ENCODE data around the gene JMJD4.

Gene JMJD4

GRCh38 chr1:227753999-227754711 lies 19.1 kb upstream of the JMJD4 start:
- no peak for DNase-seq (ENCODE audit: low read depth in 1 of 2, low spot score in 1 of 2)

DNA sequence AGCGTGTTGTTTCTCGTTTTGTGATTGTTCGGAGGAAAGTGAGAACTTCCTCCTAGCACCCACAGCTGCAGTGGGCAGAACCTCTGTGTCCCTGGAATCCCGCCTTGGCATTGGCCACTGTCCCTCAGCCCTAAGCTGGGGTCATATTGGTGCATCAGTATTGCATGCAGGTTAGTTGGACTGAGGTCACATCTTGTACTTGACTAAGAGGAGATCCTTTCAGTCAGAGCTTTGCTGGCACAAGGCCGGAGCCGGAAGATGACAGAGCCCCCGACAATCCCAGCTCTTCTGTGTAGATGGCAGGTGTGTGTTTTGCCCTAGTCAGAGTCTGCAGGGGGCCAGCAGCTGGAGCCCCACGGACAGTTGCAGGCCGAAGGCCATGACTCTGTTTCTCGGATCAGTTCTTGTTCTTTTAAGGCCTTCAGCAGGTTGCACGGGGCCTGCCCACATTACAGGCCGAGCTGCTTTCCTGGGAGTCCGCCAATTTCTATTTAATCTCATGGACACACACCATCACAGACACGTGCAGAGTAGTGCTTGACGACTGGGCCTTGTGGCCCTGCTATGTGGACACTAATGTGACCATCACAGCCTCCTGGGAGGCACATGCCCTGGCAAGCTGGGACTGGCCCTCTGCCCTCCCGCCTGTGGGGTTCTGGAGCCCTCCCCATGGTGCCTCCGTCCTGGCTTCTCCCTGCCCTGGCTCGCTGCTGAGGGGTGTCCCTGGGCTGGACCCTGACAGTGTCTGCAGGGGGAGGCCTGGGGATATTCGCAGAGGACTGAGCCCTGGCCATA lies 15.0 kb upstream of the JMJD4 start:
- DNase-seq (ENCODE audit: low read depth in 1 of 2, low spot score in 1 of 2), result no peak

GRCh38 chr1:227749225-227749624 lies 14.1 kb upstream of the JMJD4 start:
- DNase-seq (ENCODE audit: low read depth in 1 of 2, low spot score in 1 of 2), result no peak

DNA sequence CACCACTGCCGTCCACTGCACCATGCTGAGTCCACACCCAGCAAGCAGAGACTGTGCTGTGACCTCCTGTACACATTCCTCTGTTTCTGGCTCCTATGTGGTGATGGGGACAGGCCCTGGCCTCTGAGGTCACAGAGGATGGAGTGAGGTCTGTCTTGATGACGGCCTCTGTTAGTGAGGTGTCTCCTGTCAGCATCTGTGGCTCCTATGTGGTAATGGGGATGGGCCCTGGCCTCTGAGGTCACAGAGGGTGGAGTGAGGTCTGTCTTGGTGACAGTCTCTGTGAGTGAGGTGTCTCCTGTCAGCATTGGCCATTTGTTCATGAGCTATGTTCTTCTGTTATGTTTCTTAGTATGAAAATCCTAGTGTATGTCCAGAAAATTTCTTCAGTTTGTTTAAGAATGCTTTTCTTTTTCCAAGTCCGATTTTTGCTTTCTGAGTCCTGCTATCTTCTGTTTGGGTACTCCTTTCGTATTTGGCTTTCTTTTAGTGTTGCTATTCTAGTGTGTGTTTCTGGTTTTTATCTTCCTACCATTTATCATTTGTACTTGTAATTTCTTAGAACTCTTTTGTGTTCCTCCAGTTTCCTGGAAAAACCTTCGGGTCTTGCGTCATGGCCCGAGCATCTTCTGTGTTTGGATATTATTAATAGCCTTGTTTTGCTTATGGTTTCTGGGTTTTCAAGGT lies 13.5 kb upstream of the JMJD4 start:
- no peak for DNase-seq (ENCODE audit: low read depth in 1 of 2, low spot score in 1 of 2)

DNA sequence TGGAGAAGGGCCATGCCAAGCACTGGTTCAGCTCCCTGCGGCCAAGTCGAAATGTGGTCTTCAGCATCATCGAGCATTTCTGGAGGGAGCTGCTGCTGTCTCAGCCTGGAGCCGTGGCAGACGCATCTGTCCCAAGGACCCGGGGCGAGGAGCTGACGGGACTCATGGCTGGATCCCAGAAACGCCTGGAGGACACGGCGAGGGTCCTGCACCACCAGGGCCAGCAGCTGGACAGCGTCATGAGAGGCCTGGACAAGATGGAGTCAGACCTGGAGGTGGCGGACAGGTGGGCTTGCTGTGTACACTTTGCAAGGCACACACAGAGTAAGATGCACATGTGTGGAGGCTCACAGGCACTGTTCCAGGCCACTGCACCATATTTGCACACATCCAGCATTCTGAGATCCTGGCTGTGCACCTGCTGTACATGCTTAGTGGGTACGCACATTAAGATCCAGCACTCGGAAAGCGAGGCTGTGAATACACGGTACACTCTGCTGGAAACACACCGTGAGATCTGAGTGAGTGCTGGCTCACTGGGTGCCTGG lies 12.9 kb upstream of the JMJD4 start:
- DNase-seq (ENCODE audit: low read depth in 1 of 2, low spot score in 1 of 2), result no peak

GRCh38 chr1:227747382-227747781 lies 12.3 kb upstream of the JMJD4 start:
- no peak for DNase-seq (ENCODE audit: low read depth in 1 of 2, low spot score in 1 of 2)

DNA sequence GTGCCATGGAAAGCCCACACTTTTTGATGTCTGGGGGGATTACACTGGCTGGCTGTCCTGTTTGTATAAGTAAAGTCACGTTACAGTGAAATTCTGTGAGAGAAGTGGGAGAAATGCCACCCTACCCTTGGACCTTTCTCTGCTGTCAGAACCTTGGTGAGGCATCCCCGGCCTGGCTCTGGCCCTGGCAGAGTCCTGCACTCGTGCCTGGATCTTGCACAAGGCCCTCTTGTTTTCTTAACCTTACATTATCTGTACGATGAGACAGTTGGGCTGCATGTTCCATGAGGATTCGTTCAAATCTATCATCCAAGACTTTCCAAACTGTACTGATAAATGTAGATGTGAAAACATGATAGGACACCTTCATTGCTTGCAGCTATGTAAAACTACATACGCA lies 11.6 kb upstream of the JMJD4 start:
- DNase-seq (ENCODE audit: low read depth in 1 of 2, low spot score in 1 of 2), result no peak

GRCh38 chr1:227745568-227746265 lies 10.6 kb upstream of the JMJD4 start:
- no peak for DNase-seq (ENCODE audit: low read depth in 1 of 2, low spot score in 1 of 2)

GRCh38 chr1:227744668-227745067 lies 9.6 kb upstream of the JMJD4 start:
- no peak for DNase-seq (ENCODE audit: low read depth in 1 of 2, low spot score in 1 of 2)

GRCh38 chr1:227742738-227743715 lies 7.9 kb upstream of the JMJD4 start:
- no peak for DNase-seq (ENCODE audit: low read depth in 1 of 2, low spot score in 1 of 2)

DNA sequence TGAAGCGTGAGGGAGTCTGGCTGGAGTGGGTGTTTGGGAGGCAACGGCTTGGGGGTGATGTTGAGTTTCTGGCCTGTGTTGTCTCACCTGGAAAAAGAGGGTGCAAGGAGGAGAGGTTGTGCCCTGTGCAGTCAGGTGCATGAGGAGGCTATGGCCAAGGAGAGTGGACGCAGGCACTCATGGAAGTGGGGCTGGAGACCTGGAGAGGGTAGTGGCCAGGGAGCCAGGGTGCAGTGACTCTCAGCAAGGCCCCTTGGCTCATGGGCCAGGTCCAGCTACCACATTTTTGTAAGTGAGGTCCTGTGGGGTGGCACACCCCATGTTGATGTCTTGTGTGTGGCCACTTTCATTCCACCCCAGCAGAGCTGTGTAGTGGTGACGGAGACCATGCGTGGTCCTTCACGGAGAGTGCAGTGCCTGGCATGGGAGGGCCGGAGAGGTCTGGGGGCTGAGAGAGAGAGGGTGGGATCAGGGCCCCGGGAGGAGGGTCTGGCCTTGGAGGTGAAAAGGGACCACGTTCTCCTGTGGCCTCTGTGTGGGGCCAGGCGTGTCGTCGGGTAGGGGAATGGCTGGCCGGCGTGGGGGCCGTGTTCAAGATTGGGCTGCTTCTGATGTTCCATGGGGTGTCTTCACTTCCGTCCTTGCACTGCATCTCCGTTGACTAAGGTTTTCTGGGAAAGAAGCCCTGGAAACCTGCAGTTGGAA lies 6.2 kb upstream of the JMJD4 start:
- no peak for DNase-seq (ENCODE audit: low read depth in 1 of 2, low spot score in 1 of 2)

DNA sequence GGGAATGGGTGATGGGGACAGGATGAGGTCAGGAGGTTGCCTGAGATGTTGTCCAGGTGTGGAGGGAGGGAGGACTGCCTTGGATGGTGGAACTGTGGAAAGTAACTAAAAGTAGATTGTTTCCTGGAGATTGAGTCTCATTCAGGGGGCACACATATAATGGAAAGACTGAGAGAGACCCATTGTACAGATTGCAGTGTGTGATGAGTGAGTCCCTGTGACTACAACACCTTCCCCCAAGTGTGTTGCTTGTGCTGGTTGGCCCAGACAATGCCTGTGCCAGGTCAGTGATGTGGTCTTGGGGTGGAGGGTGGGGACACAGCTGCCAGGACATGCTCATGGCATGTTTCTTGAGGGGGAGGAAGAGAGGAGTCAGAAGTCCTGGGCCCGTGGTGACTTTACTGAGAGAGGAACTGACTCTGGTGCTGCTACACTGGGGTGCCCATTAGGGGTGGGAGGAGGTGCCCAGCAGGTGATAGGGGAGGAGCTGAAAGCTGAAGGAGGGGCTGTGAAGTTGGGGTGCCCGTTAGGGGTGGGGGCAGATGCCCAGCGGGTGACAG lies 5.4 kb upstream of the JMJD4 start:
- DNase-seq (ENCODE audit: low read depth in 1 of 2, low spot score in 1 of 2), result no peak

- DNase-seq (ENCODE audit: low read depth in 1 of 2, low spot score in 1 of 2), result no peak
These were observed 4.5 kb upstream of the JMJD4 start for GRCh38 chr1:227739636-227740035.

GRCh38 chr1:227738820-227739219 lies 3.7 kb upstream of the JMJD4 start:
- DNase-seq (ENCODE audit: low read depth in 1 of 2, low spot score in 1 of 2), result no peak

DNA sequence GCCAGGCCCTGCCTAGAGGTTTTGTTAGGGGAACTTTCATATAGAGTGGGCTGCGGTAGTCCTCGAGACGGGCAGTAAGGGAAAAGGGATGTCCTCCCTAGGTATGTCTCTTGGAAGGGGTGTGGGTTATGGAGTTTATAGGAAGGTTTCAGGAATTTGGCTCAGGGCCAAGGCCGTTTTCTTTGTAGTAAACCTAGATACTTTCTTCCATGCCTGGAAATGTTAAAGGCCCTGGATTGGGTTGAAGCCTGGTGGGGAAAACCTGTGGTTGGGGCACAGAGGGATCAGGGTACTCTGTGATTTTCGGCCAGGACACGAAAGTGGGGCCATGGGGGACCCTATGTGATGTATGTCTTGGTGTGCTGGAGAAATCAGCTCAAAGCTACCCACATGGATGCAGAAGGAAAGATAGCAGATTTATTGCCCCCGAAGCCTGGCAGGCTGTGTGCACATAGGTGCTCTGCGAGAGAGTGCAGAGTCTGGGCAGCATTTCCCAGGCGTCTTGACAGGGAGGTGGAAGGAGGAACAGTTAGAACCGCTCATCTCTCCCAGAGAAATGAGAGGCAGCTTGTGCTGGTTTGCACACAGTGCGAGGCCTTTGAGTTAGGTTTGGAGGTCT lies 1.8 kb upstream of the JMJD4 start:
- DNase-seq (ENCODE audit: low read depth in 1 of 2, low spot score in 1 of 2), result no peak

- no peak for DNase-seq (ENCODE audit: low read depth in 1 of 2, low spot score in 1 of 2)
These were observed 610 bp upstream of the JMJD4 start for GRCh38 chr1:227735539-227736285.

DNA sequence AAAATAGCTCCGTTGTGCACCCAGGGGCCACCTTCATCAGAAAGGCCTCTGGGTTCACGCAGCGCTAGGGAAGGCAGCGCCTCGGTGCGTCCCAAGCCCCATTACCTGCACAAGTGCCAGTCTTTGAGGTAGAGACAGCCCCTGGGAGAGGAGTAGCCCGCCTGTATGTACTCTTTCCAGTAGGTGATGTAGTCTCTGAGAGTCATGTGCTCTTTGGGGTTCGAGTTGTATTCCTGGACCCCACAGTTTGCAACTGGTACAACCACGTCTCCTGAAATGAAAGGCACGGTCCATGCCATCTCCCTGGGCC lies 601 bp downstream of the JMJD4 start:
- no peak for DNase-seq (ENCODE audit: low read depth in 1 of 2, low spot score in 1 of 2)
